ENCODE measurements around the gene GOLGA3. TPM values are rescaled to one million over a fixed set of nuclear protein-coding genes. Genes with fewer than 3 reads are reported as not detected.

Gene GOLGA3
- total RNA-seq, 1 experiment from 2014 or later = 86.9 TPM

GRCh38 chr12:132786192-132786591 is 42.5 kb downstream of the GOLGA3 start:
- Histone ChIP-seq H3K4me3 (ENCODE audit: low read length) (no peak overlapping the region), H3K36me3 (ENCODE audit: low read depth, low read length) (peaks cover 51% of the 10 kb centered on the region), H3K9me2 (replicated peaks; ENCODE audit: low read length) (no peaks in the 10 kb centered on the region), H3K27me3 (ENCODE audit: low read length) (no peaks in the 10 kb centered on the region), H3K4me1 (ENCODE audit: insufficient read depth, low read length) (no peaks in the 10 kb centered on the region), H3K4me2 (ENCODE audit: low read length) (no peak overlapping the region), H3K79me2 (ENCODE audit: low read length) (no peaks in the 10 kb centered on the region), H3F3A (ENCODE audit: low read length, unreplicated experiment) (no peaks in the 10 kb centered on the region), H4K20me1 (ENCODE audit: low read length) (0 out of 2 replicates have a peak, but pooled peaks cover 4% of the 10 kb centered on the region), H3K9ac (ENCODE audit: low read length) (no peak overlapping the region), H3K27ac (ENCODE audit: low read length) (no peak overlapping the region), H3K9me3 (ENCODE audit: low read length) (no peaks in the 10 kb centered on the region), H2AFZ (ENCODE audit: low read length) (no peak overlapping the region)
- no TSS peak for BruUV-seq (replicated peaks)
- ATAC-seq (no peak), DNase-seq (no peak)
- TF ChIP-seq EZH2 (IDR thresholded peaks at IDR 0.05; ENCODE audit: low read length, unreplicated experiment) (no peak), EZH2phosphoT487 (IDR thresholded peaks at IDR 0.05; ENCODE audit: borderline replicate concordance, low read length) (no peak)
- intact Hi-C loops (cut with micrococcal nuclease) = no loop called here
- POLR2A ChIA-PET (ENCODE audit: unreplicated experiment) = no interaction called here
- CTCF ChIA-PET = no interaction called here

- H3K27ac ChIP-seq (ENCODE audit: low read length) = no peak overlapping the region
- BruUV-seq (replicated peaks) = no TSS peak
- intact Hi-C loops (cut with micrococcal nuclease) = no loop called here
- 0 out of 2 replicates have a peak, but pooled peaks cover 4% of the 10 kb centered on the region for H4K20me1 ChIP-seq (ENCODE audit: low read length)
- H3K4me1 ChIP-seq (ENCODE audit: insufficient read depth, low read length) = no peaks in the 10 kb centered on the region
- H3K4me3 ChIP-seq (ENCODE audit: low read length) = no peak overlapping the region
- no peaks in the 10 kb centered on the region for H3K9me2 ChIP-seq (replicated peaks; ENCODE audit: low read length)
- peaks cover 54% of the 10 kb centered on the region for H3K36me3 ChIP-seq (ENCODE audit: low read depth, low read length)
- no peak overlapping the region for H2AFZ ChIP-seq (ENCODE audit: low read length)
- ChIA-PET CTCF (no interaction called here), POLR2A (ENCODE audit: unreplicated experiment) (no interaction called here)
- no peak overlapping the region for H3K9ac ChIP-seq (ENCODE audit: low read length)
- TF ChIP-seq EZH2 (IDR thresholded peaks at IDR 0.05; ENCODE audit: low read length, unreplicated experiment) = no peak
- no peak for TF ChIP-seq CTCF (conservative IDR thresholded peaks at IDR 0.05; ENCODE audit: low read depth, low read length)
- no peak for TF ChIP-seq EZH2phosphoT487 (IDR thresholded peaks at IDR 0.05; ENCODE audit: borderline replicate concordance, low read length)
- ATAC-seq (no peak), DNase-seq (no peak)
- H3K27me3 ChIP-seq (ENCODE audit: low read length) = no peaks in the 10 kb centered on the region
- no peaks in the 10 kb centered on the region for H3F3A ChIP-seq (ENCODE audit: low read length, unreplicated experiment)
- H3K9me3 ChIP-seq (ENCODE audit: low read length) = no peaks in the 10 kb centered on the region
- no peak overlapping the region for H3K4me2 ChIP-seq (ENCODE audit: low read length)
- H3K79me2 ChIP-seq (ENCODE audit: low read length) = no peaks in the 10 kb centered on the region
Measured at GRCh38 chr12:132784580-132784979, 44.1 kb downstream of the GOLGA3 start.

- ChIA-PET CTCF (no interaction called here), POLR2A (ENCODE audit: unreplicated experiment) (no interaction called here)
- peaks cover 52% of the 10 kb centered on the region for H3K36me3 ChIP-seq (ENCODE audit: low read depth, low read length)
- H3K27ac ChIP-seq (ENCODE audit: low read length) = no peak overlapping the region
- no peak for TF ChIP-seq EZH2 (IDR thresholded peaks at IDR 0.05; ENCODE audit: low read length, unreplicated experiment)
- no peak for TF ChIP-seq CTCF (conservative IDR thresholded peaks at IDR 0.05; ENCODE audit: low read depth, low read length)
- TF ChIP-seq EZH2phosphoT487 (IDR thresholded peaks at IDR 0.05; ENCODE audit: borderline replicate concordance, low read length) = no peak
- BruUV-seq (replicated peaks) = no TSS peak
- H3F3A ChIP-seq (ENCODE audit: low read length, unreplicated experiment) = no peaks in the 10 kb centered on the region
- no peak overlapping the region for H3K9ac ChIP-seq (ENCODE audit: low read length)
- H3K79me2 ChIP-seq (ENCODE audit: low read length) = no peaks in the 10 kb centered on the region
- no peak overlapping the region for H3K4me3 ChIP-seq (ENCODE audit: low read length)
- H3K4me2 ChIP-seq (ENCODE audit: low read length) = no peak overlapping the region
- ATAC-seq = no peak
- H2AFZ ChIP-seq (ENCODE audit: low read length) = no peak overlapping the region
- H3K4me1 ChIP-seq (ENCODE audit: insufficient read depth, low read length) = no peaks in the 10 kb centered on the region
- intact Hi-C loops (cut with micrococcal nuclease) = no loop called here
- 0 out of 2 replicates have a peak, but pooled peaks cover 4% of the 10 kb centered on the region for H4K20me1 ChIP-seq (ENCODE audit: low read length)
- DNase-seq = no peak
- H3K9me2 ChIP-seq (replicated peaks; ENCODE audit: low read length) = no peaks in the 10 kb centered on the region
- H3K9me3 ChIP-seq (ENCODE audit: low read length) = no peaks in the 10 kb centered on the region
- no peaks in the 10 kb centered on the region for H3K27me3 ChIP-seq (ENCODE audit: low read length)
Measured at GRCh38 chr12:132783917-132784531, 44.6 kb downstream of the GOLGA3 start.
